Progenitor cell of endocrine pancreas (in vitro differentiated cells): ENCODE measurements around the gene PRDM16. TPM values are rescaled to one million over a fixed set of nuclear protein-coding genes. Genes with fewer than 3 reads are reported as not detected.

ENCODE experiments used
- DNase-seq: peaks from one replicate; pipeline ENCODE4 v3.0.0; 2021; ENCODE audit warnings: low spot score; ENCODE audit not compliant: unreplicated experiment
- H3K27ac Mint-ChIP-seq: 2 replicates; pipeline ENCODE4 v1.8.0; 2021; ENCODE audit warnings: mild to moderate bottlenecking, moderate library complexity, mixed read lengths
- H3K27me3 Mint-ChIP-seq: 2 replicates; pipeline ENCODE4 v1.8.0; 2021; ENCODE audit warnings: mixed read lengths
- H3K36me3 Mint-ChIP-seq: 2 replicates; pipeline ENCODE4 v1.8.0; 2022; ENCODE audit warnings: mixed read lengths; ENCODE audit not compliant: insufficient read depth
- H3K4me1 Mint-ChIP-seq: 2 replicates; pipeline ENCODE4 v1.8.0; 2021; ENCODE audit warnings: low read depth, mixed read lengths
- H3K4me3 Mint-ChIP-seq: 2 replicates; pipeline ENCODE4 v1.8.0; 2021; ENCODE audit warnings: low read depth, mild to moderate bottlenecking, moderate library complexity, mixed read lengths
- H3K9me3 Mint-ChIP-seq: 2 replicates; pipeline ENCODE4 v1.8.0; 2021; ENCODE audit warnings: low read depth, mixed read lengths
- CTCF ChIP-seq: fragments of 200-600 bp; sonication (generic); IDR thresholded peaks from one replicate; pipeline ENCODE4 v1.5.0; 2021; ENCODE audit warnings: antibody characterized with exemption, mild to moderate bottlenecking; ENCODE audit not compliant: unreplicated experiment
- total RNA-seq: library from RNA; stranded (reverse); gene quantifications from 2 replicates; pipeline ENCODE4 v1.2.1, GENCODE V29; 2021

PRDM16 gene
- total RNA-seq, 1 donor from 2014 or later, result 69.1 TPM

GRCh38 chr1:3137111-3138100 lies 68.4 kb downstream of the PRDM16 start:
- no peak for DNase-seq
- peaks cover 76% of the 10 kb centered on the region for H3K4me1 Mint-ChIP-seq
- H3K36me3 Mint-ChIP-seq, result no peaks in the 10 kb centered on the region
- no peak for TF ChIP-seq CTCF
- no peak overlapping the region for H3K4me3 Mint-ChIP-seq
- peak overlapping the region; percentile 80 for H3K27ac Mint-ChIP-seq
- H3K9me3 Mint-ChIP-seq, result no peaks in the 10 kb centered on the region
- no peaks in the 10 kb centered on the region for H3K27me3 Mint-ChIP-seq

- no peak overlapping the region for H3K4me3 Mint-ChIP-seq
- TF ChIP-seq CTCF, result no peak
- DNase-seq, result no peak
- H3K4me1 Mint-ChIP-seq, result peaks cover 63% of the 10 kb centered on the region
- H3K27me3 Mint-ChIP-seq, result no peaks in the 10 kb centered on the region
- H3K27ac Mint-ChIP-seq, result peak overlapping the region; percentile 63
- H3K9me3 Mint-ChIP-seq, result no peaks in the 10 kb centered on the region
- H3K36me3 Mint-ChIP-seq, result no peaks in the 10 kb centered on the region
Measured at GRCh38 chr1:3138623-3139151, 69.7 kb downstream of the PRDM16 start.

- no peaks in the 10 kb centered on the region for H3K27me3 Mint-ChIP-seq
- H3K36me3 Mint-ChIP-seq, result no peaks in the 10 kb centered on the region
- no peaks in the 10 kb centered on the region for H3K9me3 Mint-ChIP-seq
- peaks cover 57% of the 10 kb centered on the region for H3K4me1 Mint-ChIP-seq
- DNase-seq, result no peak
- H3K27ac Mint-ChIP-seq, result no peak overlapping the region
- no peak for TF ChIP-seq CTCF
- no peak overlapping the region for H3K4me3 Mint-ChIP-seq
Measured at GRCh38 chr1:3139451-3139852, 70.4 kb downstream of the PRDM16 start.

GRCh38 chr1:3139871-3140361 lies 70.9 kb downstream of the PRDM16 start:
- Mint-ChIP-seq H3K27me3 (no peaks in the 10 kb centered on the region), H3K4me1 (peaks cover 56% of the 10 kb centered on the region), H3K4me3 (peak overlapping the region; percentile 46), H3K36me3 (no peaks in the 10 kb centered on the region), H3K9me3 (no peaks in the 10 kb centered on the region), H3K27ac (peak overlapping the region; percentile 49)
- DNase-seq, result no peak
- no peak for TF ChIP-seq CTCF

- no peak overlapping the region for H3K4me3 Mint-ChIP-seq
- H3K36me3 Mint-ChIP-seq, result no peaks in the 10 kb centered on the region
- H3K27ac Mint-ChIP-seq, result peak overlapping the region; percentile 49
- TF ChIP-seq CTCF, result peak; percentile 14
- H3K4me1 Mint-ChIP-seq, result peaks cover 53% of the 10 kb centered on the region
- H3K27me3 Mint-ChIP-seq, result no peaks in the 10 kb centered on the region
- H3K9me3 Mint-ChIP-seq, result no peaks in the 10 kb centered on the region
- DNase-seq, result no peak
Measured at GRCh38 chr1:3140437-3140836, 71.4 kb downstream of the PRDM16 start.
